IMR-90 (cell line): ENCODE data around the gene ECPAS. TPM values are rescaled to one million over a fixed set of nuclear protein-coding genes. Genes with fewer than 3 reads are reported as not detected.

Experiments used
- ATAC-seq: fragments of 200-7000 bp; cut with Tn5 transposase; 2 replicates; pipeline ENCODE4 v1.9.1; 2020; ENCODE audit warnings: low read depth, mild to moderate bottlenecking, moderate library complexity
- BruUV-seq: library from RNA; stranded (reverse); fragments of 400-500 nt; replicated peaks from 2 replicates; lab custom pipeline; 2021; lab: Mats Ljungman, UMichigan
- CTCF ChIA-PET: fragments of 300-600 bp; formaldehyde crosslinking; extraction: SDS; loops from one replicate; lab custom pipeline; 2021; ENCODE audit warnings: antibody characterized with exemption; lab: Yijun Ruan, JAX
- POLR2A ChIA-PET: fragments of 300-600 bp; sonication (Branson Sonifier 250); formaldehyde crosslinking; loops from one replicate; lab custom pipeline; 2022; ENCODE audit warnings: antibody characterized with exemption; ENCODE audit not compliant: unreplicated experiment; lab: Charles Lee
- DNase-seq: peaks from one replicate; pipeline ENCODE4 v3.0.0; 2013
- H2AFZ ChIP-seq: replicated peaks from 2 replicates; pipeline ENCODE3; 2013; ENCODE audit warnings: low read length, mild to moderate bottlenecking; ENCODE audit not compliant: poor library complexity
- H2AK5ac ChIP-seq: 2 replicates; pipeline ENCODE4 v1.6.1; 2013; ENCODE audit warnings: low read depth, low read length, inconsistent platforms
- H2AK9ac ChIP-seq: replicated peaks from 2 replicates; pipeline ENCODE3; 2013; ENCODE audit warnings: mild to moderate bottlenecking, low read depth, low read length, moderate library complexity; ENCODE audit not compliant: poor library complexity
- H2BK120ac ChIP-seq: 2 replicates; pipeline ENCODE4 v1.6.1; 2013; ENCODE audit warnings: low read depth, low read length, inconsistent platforms
- H2BK15ac ChIP-seq: 3 replicates; pipeline ENCODE4 v1.6.1; 2013; ENCODE audit warnings: low read depth, low read length, inconsistent platforms
- H2BK20ac ChIP-seq: 2 replicates; pipeline ENCODE4 v1.6.1; 2013; ENCODE audit warnings: low read depth, mild to moderate bottlenecking, inconsistent platforms, low read length, moderate library complexity
- H2BK5ac ChIP-seq: 2 replicates; pipeline ENCODE4 v1.6.1; 2013; ENCODE audit warnings: mild to moderate bottlenecking, low read depth, low read length, inconsistent platforms; ENCODE audit not compliant: poor library complexity, severe bottlenecking
- H3K14ac ChIP-seq: replicated peaks from 2 replicates; pipeline ENCODE4 v1.6.1; 2013; ENCODE audit warnings: low read depth, low read length, inconsistent platforms
- H3K18ac ChIP-seq: 2 replicates; pipeline ENCODE4 v1.6.1; 2013; ENCODE audit warnings: low read depth, low read length, control low read depth
- H3K23ac ChIP-seq: 2 replicates; pipeline ENCODE4 v1.6.1; 2013; ENCODE audit warnings: low read depth, low read length, inconsistent platforms
- H3K27ac ChIP-seq: 2 replicates; pipeline ENCODE4 v1.5.1; 2013; ENCODE audit warnings: mild to moderate bottlenecking, control low read depth, low read length; ENCODE audit not compliant: insufficient read depth
- H3K27me3 ChIP-seq: 2 replicates; pipeline ENCODE4 v1.6.1; 2013; ENCODE audit warnings: low read length; ENCODE audit not compliant: control insufficient read depth, insufficient read depth
- H3K36me3 ChIP-seq: 2 replicates; pipeline ENCODE4 v1.6.1; 2013; ENCODE audit warnings: low read length, mixed read lengths; ENCODE audit not compliant: control insufficient read depth, insufficient read depth
- H3K4ac ChIP-seq: 2 replicates; pipeline ENCODE4 v1.6.1; 2013; ENCODE audit warnings: low read depth, low read length, inconsistent platforms
- H3K4me1 ChIP-seq: 2 replicates; pipeline ENCODE4 v1.6.1; 2013; ENCODE audit warnings: low read length, mixed read lengths; ENCODE audit not compliant: control insufficient read depth, insufficient read depth
- H3K4me2 ChIP-seq: 2 replicates; pipeline ENCODE4 v1.6.1; 2013; ENCODE audit warnings: low read depth, mild to moderate bottlenecking, control low read depth, low read length, moderate library complexity
- H3K4me3 ChIP-seq: 2 replicates; pipeline ENCODE4 v1.5.1; 2013; ENCODE audit warnings: low read depth, mild to moderate bottlenecking, control low read depth, low read length, moderate library complexity; ENCODE audit not compliant: insufficient read depth
- H3K56ac ChIP-seq: 2 replicates; pipeline ENCODE4 v1.6.1; 2013; ENCODE audit warnings: low read length, inconsistent platforms; ENCODE audit not compliant: insufficient read depth; ENCODE audit errors: extremely low read depth
- H3K79me1 ChIP-seq, 2 experiments: 2 replicates each; pipeline ENCODE4 v1.6.1; 2013; ENCODE audit warnings: low read length in 2 of 2, inconsistent platforms in 1 of 2, low read depth in 1 of 2
- H3K9ac ChIP-seq: 2 replicates; pipeline ENCODE4 v1.6.1; 2013; ENCODE audit warnings: low read depth, low read length, control low read depth
- H3K9me1 ChIP-seq: 2 replicates; pipeline ENCODE4 v1.6.1; 2013; ENCODE audit warnings: low read length, inconsistent platforms; ENCODE audit not compliant: insufficient read depth
- H3K9me3 ChIP-seq: 2 replicates; pipeline ENCODE4 v1.6.1; 2013; ENCODE audit warnings: low read length; ENCODE audit not compliant: control insufficient read depth, insufficient read depth
- H4K20me1 ChIP-seq: 2 replicates; pipeline ENCODE4 v1.6.1; 2013; ENCODE audit warnings: low read length, inconsistent platforms; ENCODE audit not compliant: insufficient read depth
- H4K5ac ChIP-seq: 2 replicates; pipeline ENCODE4 v1.6.1; 2013; ENCODE audit warnings: mild to moderate bottlenecking, low read depth, low read length, control low read depth
- H4K8ac ChIP-seq, 2 experiments: 2 replicates each; pipeline ENCODE4 v1.6.1; 2013; ENCODE audit warnings: low read depth in 2 of 2, low read length in 2 of 2, control low read depth in 1 of 2, inconsistent platforms in 1 of 2
- H4K91ac ChIP-seq: 2 replicates; pipeline ENCODE4 v1.6.1; 2013; ENCODE audit warnings: low read depth, low read length, inconsistent platforms; ENCODE audit not compliant: insufficient read depth
- BHLHE40 ChIP-seq: fragments of 150-350 bp; IDR thresholded peaks from 2 replicates; pipeline ENCODE4 v1.6.1; 2016; ENCODE audit warnings: mild to moderate bottlenecking, low read depth, low read length
- CEBPB ChIP-seq: IDR thresholded peaks from 2 replicates; pipeline ENCODE4 v1.6.1; 2012; ENCODE audit warnings: low read depth, low read length, improper control_type of control experiment
- NFE2L2 ChIP-seq: fragments of 150-350 bp; IDR thresholded peaks from 2 replicates; pipeline ENCODE4 v1.6.1; 2016; ENCODE audit warnings: low read depth, mild to moderate bottlenecking, low read length
- POLR2A ChIP-seq: IDR thresholded peaks from 2 replicates; pipeline ENCODE4 v1.6.1; 2012; ENCODE audit warnings: mild to moderate bottlenecking, low read depth, low read length
- RCOR1 ChIP-seq: IDR thresholded peaks from 2 replicates; pipeline ENCODE4 v1.6.1; 2012; ENCODE audit warnings: mild to moderate bottlenecking, low read length, improper control_type of control experiment; ENCODE audit not compliant: insufficient replicate concordance
- RFX5 ChIP-seq: IDR thresholded peaks from 2 replicates; pipeline ENCODE4 v1.8.0; 2012; ENCODE audit warnings: low read depth, mild to moderate bottlenecking, low read length, moderate library complexity
- SMC3 ChIP-seq: fragments of 150-350 bp; IDR thresholded peaks from 2 replicates; pipeline ENCODE4 v1.6.1; 2016; ENCODE audit warnings: low read depth, mild to moderate bottlenecking, antibody characterized with exemption, low read length, moderate library complexity
- WGBS, 2 experiments: methylation state at CpG; one replicate each; pipeline versions ENCODE4 v1.1.5 to v1.1.7; 2013; ENCODE audit warnings: missing lambda C conversion rate in 2 of 2; ENCODE audit not compliant: insufficient read length in 1 of 2; ENCODE audit errors: extremely low coverage in 2 of 2; 5-methylcytosine and 5-hydroxymethylcytosine counted together
- dilution Hi-C: fragments of 300-500 bp; cut with HindIII; formaldehyde crosslinking; loops from one replicate; pipeline ENCODE4 v1.14.3; 2018; ENCODE audit warnings: low sequenced_read_pairs; ENCODE audit not compliant: unreplicated experiment
- in situ Hi-C: fragments of 300-500 bp; cut with MboI; formaldehyde crosslinking; loops from 3 replicates; pipeline ENCODE4 v1.14.3; 2019; ENCODE audit warnings: low sequenced_read_pairs, inconsistent platforms, mixed read lengths
- intact Hi-C: fragments of 100-400 bp; cut with micrococcal nuclease; formaldehyde crosslinking; loops from 2 replicates; pipeline ENCODE4 v1.10.0; 2022
- polyA plus RNA-seq, 3 experiments: library from polyadenylated mRNA; depleted of rRNA; stranded (reverse); fragments of >200 nt; gene quantifications; 2 replicates each; pipeline ENCODE4 v1.2.3, GENCODE V29; 2012; ENCODE audit warnings: low replicate concordance in 1 of 3
- total RNA-seq: library from RNA; depleted of rRNA; stranded (reverse); fragments of >200 nt; gene quantifications from 2 replicates; pipeline ENCODE4 v1.2.3, GENCODE V29; 2012
- TF ChIP-seq, protein P1 (sequence below): conservative IDR thresholded peaks from 2 replicates; pipeline ENCODE4 v1.5.1; 2012; ENCODE audit warnings: mild to moderate bottlenecking, low read depth, low read length, improper control_type of control experiment
- TF ChIP-seq, protein P2 (sequence below): fragments of 150-350 bp; IDR thresholded peaks from 2 replicates; pipeline ENCODE4 v1.6.1; 2017; ENCODE audit warnings: mild to moderate bottlenecking, antibody characterized with exemption, low read length, low read depth

ECPAS gene
- total and polyA plus RNA-seq, 2 of the 4 experiments (the other 2 are of a cell fraction), result 20.1 to 54.8 TPM

DNA sequence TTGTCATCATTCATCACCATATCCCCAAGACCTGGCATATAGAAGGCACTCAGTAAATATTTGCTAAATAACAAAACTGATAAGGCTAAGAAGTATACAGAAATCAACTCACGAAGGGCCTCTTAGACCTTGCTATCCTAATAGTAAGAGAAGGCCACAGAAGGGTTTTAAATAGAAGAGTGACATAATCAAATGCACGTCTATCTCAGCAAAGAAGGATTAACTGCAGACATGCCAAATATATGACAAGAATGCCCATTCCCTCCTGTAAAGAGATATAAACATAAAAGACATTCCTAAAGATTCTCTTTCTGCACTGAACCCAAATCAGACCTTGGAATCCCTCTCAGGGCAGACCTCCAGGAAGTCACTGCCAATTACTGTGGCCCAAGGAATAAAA lies 34.1 kb downstream of the ECPAS start:
- Histone ChIP-seq H3K9me3 (no peaks in the 10 kb centered on the region), H4K8ac (no peak overlapping the region), H2BK15ac (no peak overlapping the region), H3K4me1 (no peaks in the 10 kb centered on the region), H3K4me2 (no peak overlapping the region), H3K27ac (no peak overlapping the region), H3K9me1 (peaks cover 5% of the 10 kb centered on the region; the same call in 1 of the 2 replicates), H3K23ac (no peak overlapping the region), H3K27me3 (no peaks in the 10 kb centered on the region), H2BK120ac (no peak overlapping the region), H4K91ac (no peak overlapping the region), H3K56ac (no peak overlapping the region), H3K18ac (no peak overlapping the region), H2AFZ (no peak overlapping the region), H4K5ac (no peak overlapping the region), H4K20me1 (peaks cover 31% of the 10 kb centered on the region), H3K14ac (no peak overlapping the region), H2AK5ac (no peak overlapping the region), H3K79me1 (peaks cover 10 to 66% of the 10 kb centered on the region in 2 experiments), H3K4me3 (no peak overlapping the region), H2BK5ac (no peak overlapping the region), H3K4ac (no peak overlapping the region), H3K9ac (no peak overlapping the region), H2AK9ac (no peak overlapping the region), H3K36me3 (peaks cover 3% of the 10 kb centered on the region), H2BK20ac (no peak overlapping the region)
- in situ Hi-C loops, result no loop called here
- dilution Hi-C loops, result no loop called here
- intact Hi-C loops, result loop anchor here (10.0 kb wide), 1 partner anchor 175 kb away; no protein-coding TSS in a partner anchor
- ATAC-seq, result peak; percentile 37
- TF ChIP-seq CEBPB, result no peak
- TF ChIP-seq, protein P1, sequence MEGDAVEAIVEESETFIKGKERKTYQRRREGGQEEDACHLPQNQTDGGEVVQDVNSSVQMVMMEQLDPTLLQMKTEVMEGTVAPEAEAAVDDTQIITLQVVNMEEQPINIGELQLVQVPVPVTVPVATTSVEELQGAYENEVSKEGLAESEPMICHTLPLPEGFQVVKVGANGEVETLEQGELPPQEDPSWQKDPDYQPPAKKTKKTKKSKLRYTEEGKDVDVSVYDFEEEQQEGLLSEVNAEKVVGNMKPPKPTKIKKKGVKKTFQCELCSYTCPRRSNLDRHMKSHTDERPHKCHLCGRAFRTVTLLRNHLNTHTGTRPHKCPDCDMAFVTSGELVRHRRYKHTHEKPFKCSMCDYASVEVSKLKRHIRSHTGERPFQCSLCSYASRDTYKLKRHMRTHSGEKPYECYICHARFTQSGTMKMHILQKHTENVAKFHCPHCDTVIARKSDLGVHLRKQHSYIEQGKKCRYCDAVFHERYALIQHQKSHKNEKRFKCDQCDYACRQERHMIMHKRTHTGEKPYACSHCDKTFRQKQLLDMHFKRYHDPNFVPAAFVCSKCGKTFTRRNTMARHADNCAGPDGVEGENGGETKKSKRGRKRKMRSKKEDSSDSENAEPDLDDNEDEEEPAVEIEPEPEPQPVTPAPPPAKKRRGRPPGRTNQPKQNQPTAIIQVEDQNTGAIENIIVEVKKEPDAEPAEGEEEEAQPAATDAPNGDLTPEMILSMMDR, result no peak
- TF ChIP-seq, protein P2, sequence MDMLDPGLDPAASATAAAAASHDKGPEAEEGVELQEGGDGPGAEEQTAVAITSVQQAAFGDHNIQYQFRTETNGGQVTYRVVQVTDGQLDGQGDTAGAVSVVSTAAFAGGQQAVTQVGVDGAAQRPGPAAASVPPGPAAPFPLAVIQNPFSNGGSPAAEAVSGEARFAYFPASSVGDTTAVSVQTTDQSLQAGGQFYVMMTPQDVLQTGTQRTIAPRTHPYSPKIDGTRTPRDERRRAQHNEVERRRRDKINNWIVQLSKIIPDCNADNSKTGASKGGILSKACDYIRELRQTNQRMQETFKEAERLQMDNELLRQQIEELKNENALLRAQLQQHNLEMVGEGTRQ, result no peak
- no peak for TF ChIP-seq RCOR1
- TF ChIP-seq RFX5, result no peak
- TF ChIP-seq NFE2L2, result no peak
- TF ChIP-seq SMC3, result no peak
- TF ChIP-seq BHLHE40, result no peak
- TF ChIP-seq POLR2A, result no peak
- no CpG with 5 or more reads among the region's 2 CpGs for WGBS, 2 experiments
- no peak for DNase-seq
- BruUV-seq, result no TSS peak
- ChIA-PET POLR2A (no interaction called here), CTCF (no interaction called here)
